Measurements from ENCODE around the gene XCR1.
A peak's percentile ranks its signal among the peaks of the same experiment; 100 is the strongest.
"Not testable (repeated sequence)": the region's sequence is repeated elsewhere in the genome, so short reads cannot be mapped to it uniquely, and the experiment has no call there.

XCR1 gene

GRCh38 chr3:46001178-46001577 lies 26.1 kb downstream of the XCR1 start:
- no peak for DNase-seq

- no peak for DNase-seq
These were observed 29.3 kb downstream of the XCR1 start for GRCh38 chr3:45997942-45998341.

- DNase-seq = not testable (repeated sequence)
These were observed 29.8 kb downstream of the XCR1 start for GRCh38 chr3:45997499-45997898.

- DNase-seq = peak; percentile 94
These were observed 31.8 kb downstream of the XCR1 start, which contains the start of gene FYCO1 for GRCh38 chr3:45995236-45996192. FYCO1 (minus strand) TSS chr3:45995824; CDS start chr3:45984910, 10,914 bp downstream.

GRCh38 chr3:45994419-45995235 lies 32.7 kb downstream of the XCR1 start:
- peak; percentile 61 for DNase-seq

GRCh38 chr3:45993421-45994027 lies 33.8 kb downstream of the XCR1 start:
- no peak for DNase-seq

GRCh38 chr3:45992821-45993221 lies 34.5 kb downstream of the XCR1 start:
- DNase-seq = no peak

GRCh38 chr3:45992133-45992729 lies 35.1 kb downstream of the XCR1 start:
- no peak for DNase-seq

GRCh38 chr3:45991341-45991740 lies 35.9 kb downstream of the XCR1 start:
- DNase-seq = no peak

- peak; percentile 73 for DNase-seq
These were observed 37.1 kb downstream of the XCR1 start for GRCh38 chr3:45990181-45990580.

- DNase-seq = no peak
These were observed 38.5 kb downstream of the XCR1 start for GRCh38 chr3:45988804-45989203.

- DNase-seq = peak; percentile 41
These were observed 38.9 kb downstream of the XCR1 start for GRCh38 chr3:45988362-45988761.

- no peak for DNase-seq
These were observed 39.7 kb downstream of the XCR1 start for GRCh38 chr3:45987368-45988291.

- no peak for DNase-seq
These were observed 40.8 kb downstream of the XCR1 start for GRCh38 chr3:45986303-45986982.

- no peak for DNase-seq
These were observed 41.6 kb downstream of the XCR1 start for GRCh38 chr3:45985532-45986302.

GRCh38 chr3:45984331-45985312 lies 42.7 kb downstream of the XCR1 start:
- DNase-seq = no peak

- peak; percentile 69 for DNase-seq
These were observed 43.5 kb downstream of the XCR1 start for GRCh38 chr3:45983770-45984169.

- DNase-seq = peak; percentile 53
These were observed 45.8 kb downstream of the XCR1 start for GRCh38 chr3:45981346-45982074.

Measured in hematopoietic multipotent progenitor cell treated with erythropoietin and hydrocortisone succinate and interleukin-3 and kit ligand, for 6 days (in vitro differentiated cells).